Measurements from ENCODE around the gene SH3TC2. TPM values are rescaled to one million over a fixed set of nuclear protein-coding genes. Genes with fewer than 3 reads are reported as not detected.

SH3TC2 gene
- total RNA-seq, 1 donor from 2014 or later, result 0.92 TPM

DNA sequence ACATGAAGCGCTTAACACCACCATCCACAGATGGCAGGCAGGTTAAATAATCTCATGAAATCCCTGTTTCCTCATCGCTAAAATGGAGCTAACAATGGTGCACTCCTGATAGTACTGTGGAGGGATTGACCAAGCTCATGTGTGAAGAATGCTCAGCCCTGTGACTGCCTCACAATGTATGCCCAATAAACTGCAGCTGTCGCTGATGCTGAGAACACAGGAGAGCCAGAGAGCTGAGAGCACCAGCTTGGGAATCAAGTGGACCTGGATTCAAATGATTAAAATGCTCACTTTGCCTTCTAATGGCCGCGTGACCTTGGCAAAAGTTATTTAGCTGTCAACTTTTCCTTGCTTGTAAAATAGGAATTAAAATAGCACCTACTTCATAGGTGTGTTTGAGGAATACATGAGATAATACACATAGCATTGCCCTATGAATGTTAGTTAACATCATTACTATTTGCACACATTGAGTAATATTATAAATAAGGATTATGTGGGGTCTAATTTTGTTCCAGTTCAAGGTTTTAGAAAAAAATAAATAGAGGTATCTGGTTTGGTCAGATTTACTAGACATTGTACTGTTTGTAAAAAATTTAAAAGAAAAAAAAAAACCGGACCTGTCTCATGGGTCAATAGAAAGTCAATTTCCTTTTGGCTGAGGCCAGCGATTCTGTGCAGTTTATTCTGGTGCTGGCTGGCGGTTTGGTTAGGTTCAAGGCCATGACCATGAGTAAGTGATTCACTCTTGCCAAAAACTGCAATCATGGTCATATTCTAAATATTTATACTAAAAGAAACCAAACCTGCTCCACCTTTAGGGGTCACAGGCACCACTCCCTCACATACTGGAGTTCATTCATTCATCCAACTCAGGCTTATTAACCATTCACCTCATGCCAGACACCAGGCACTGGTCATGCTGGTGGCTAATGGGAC is 101.3 kb downstream of the SH3TC2 start:
- DNase-seq (no peak), ATAC-seq (no peak)
- Histone ChIP-seq H3K4me3 (no peak overlapping the region), H3K27me3 (ENCODE audit: low read depth) (no peaks in the 10 kb centered on the region), H3K27ac (no peak overlapping the region), H3K36me3 (no peaks in the 10 kb centered on the region), H3K4me1 (peaks cover 41% of the 10 kb centered on the region), H3K9me3 (no peaks in the 10 kb centered on the region)
- intact Hi-C loops (cut with DNase I), result no loop called here
- TF ChIP-seq, protein P1, sequence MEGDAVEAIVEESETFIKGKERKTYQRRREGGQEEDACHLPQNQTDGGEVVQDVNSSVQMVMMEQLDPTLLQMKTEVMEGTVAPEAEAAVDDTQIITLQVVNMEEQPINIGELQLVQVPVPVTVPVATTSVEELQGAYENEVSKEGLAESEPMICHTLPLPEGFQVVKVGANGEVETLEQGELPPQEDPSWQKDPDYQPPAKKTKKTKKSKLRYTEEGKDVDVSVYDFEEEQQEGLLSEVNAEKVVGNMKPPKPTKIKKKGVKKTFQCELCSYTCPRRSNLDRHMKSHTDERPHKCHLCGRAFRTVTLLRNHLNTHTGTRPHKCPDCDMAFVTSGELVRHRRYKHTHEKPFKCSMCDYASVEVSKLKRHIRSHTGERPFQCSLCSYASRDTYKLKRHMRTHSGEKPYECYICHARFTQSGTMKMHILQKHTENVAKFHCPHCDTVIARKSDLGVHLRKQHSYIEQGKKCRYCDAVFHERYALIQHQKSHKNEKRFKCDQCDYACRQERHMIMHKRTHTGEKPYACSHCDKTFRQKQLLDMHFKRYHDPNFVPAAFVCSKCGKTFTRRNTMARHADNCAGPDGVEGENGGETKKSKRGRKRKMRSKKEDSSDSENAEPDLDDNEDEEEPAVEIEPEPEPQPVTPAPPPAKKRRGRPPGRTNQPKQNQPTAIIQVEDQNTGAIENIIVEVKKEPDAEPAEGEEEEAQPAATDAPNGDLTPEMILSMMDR (IDR thresholded peaks at IDR 0.05), result no peak

DNA sequence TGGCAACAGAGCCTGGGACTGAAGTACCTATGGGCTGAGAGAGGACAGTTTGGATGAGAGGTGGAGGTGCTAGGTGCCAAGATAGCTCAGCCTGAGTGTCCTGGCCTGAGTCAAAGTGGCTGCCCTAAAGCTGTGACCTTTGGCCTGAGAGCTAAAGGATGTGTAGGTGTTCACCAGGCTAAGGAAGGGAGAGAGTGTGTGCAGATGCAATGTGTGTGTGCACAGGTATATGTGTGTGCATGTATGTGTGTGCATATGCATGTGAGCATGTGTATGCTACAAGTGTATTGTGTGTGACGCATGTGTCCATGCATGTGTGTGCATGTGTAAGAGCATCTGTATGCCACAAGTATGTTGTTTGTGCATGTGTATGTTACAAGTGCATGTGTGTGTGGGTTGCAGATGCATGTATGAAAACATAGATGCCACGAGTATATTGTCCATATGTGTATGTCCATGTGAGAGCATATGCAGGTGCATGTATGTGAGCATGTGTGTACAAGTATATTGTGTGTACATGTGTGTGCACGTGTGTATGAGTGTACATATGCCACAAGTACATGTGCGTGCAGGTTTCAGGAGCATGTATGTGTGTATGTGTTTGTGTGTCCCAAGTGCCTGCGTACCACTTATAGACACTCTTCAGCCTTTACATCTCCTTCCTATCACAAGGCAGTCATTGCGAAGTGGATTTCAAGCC is 102.6 kb downstream of the SH3TC2 start:
- TF ChIP-seq, protein P1 (IDR thresholded peaks at IDR 0.05), result no peak
- Histone ChIP-seq H3K36me3 (no peaks in the 10 kb centered on the region), H3K27me3 (ENCODE audit: low read depth) (no peaks in the 10 kb centered on the region), H3K27ac (no peak overlapping the region), H3K9me3 (no peaks in the 10 kb centered on the region), H3K4me3 (no peak overlapping the region), H3K4me1 (peaks cover 32% of the 10 kb centered on the region)
- no peak for DNase-seq
- no peak for ATAC-seq
- intact Hi-C loops (cut with DNase I), result no loop called here

DNA sequence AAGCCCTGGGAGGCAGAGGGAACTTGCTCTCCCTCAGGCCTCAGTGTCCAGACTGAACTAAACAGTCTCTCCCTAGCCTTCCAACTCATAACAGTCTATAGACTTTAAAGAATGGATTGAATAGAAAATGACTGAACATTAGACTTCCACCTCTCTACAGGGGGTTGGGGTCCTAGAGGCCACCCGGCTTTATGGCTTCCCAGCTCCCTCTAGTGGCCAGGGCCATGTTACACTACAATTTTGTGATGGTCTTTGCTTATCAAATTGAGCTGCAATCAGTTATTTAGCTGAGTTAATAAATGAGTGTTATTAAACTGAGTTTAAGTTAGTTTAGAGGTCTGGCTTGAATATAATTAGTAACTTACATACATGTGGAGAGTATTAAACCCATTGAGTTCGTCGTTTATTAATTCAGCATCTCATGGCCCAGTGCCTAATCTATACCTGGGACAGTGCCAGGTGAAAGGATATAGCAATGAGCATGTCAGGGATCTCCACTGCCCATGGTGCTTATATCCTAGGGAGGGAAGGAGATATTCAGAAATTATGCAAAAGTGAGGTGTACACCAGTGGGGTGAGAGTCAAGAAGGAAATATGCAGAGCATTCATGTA is 105.2 kb downstream of the SH3TC2 start:
- Histone ChIP-seq H3K4me1 (peaks cover 16% of the 10 kb centered on the region), H3K4me3 (no peak overlapping the region), H3K27ac (no peak overlapping the region), H3K36me3 (no peaks in the 10 kb centered on the region), H3K27me3 (ENCODE audit: low read depth) (no peaks in the 10 kb centered on the region), H3K9me3 (no peaks in the 10 kb centered on the region)
- TF ChIP-seq, protein P1 (IDR thresholded peaks at IDR 0.05), result peak; percentile 84
- ATAC-seq, result peak; percentile 76 to 80
- intact Hi-C loops (cut with DNase I), result no loop called here
- DNase-seq, result peak; percentile 51

DNA sequence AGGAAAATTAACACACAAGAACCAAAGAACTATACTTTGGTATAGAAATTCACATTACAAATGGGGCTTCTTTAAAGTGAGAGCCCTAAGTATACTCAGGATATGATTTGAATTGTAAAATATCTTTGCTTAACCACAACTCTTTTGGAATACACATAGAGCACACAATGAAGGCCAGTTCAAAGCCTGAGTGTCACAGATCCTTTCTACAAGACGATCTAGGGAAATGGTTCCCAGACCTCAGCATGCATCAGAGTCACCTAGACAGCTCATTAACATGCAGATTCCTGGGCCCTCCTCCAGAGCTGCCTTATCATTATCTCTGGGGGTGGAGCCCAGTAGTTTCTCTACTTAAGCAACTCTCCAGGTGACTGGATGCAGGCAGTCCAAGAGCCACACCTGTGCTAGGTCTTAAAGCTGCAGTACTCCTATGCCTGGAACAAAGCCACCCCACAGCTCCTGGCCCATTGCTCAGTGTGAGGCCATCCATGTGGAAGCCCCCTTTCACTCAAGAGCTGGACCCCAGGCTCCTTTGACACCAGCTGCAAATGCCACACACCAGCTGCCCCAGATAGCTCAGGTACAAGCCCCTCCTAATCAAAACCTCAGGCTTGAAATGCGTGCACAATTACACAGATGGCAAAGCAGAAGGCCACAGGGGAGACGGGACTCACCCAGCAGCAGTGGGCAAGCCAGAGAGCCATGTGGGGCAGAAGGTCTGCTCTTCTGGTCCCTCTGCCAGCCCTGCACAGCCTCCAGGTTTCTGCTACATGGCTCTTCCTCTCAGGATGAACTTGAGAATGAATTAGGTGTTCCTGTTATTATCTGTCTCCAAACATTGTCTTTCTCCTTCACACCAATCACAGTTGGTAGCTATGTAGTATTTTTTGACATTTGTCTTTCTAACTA is 106.1 kb downstream of the SH3TC2 start:
- intact Hi-C loops (cut with DNase I), result no loop called here
- Histone ChIP-seq H3K27ac (peak overlapping the region; percentile 21), H3K27me3 (ENCODE audit: low read depth) (no peaks in the 10 kb centered on the region), H3K4me1 (peaks cover 16% of the 10 kb centered on the region), H3K4me3 (no peak overlapping the region), H3K9me3 (no peaks in the 10 kb centered on the region), H3K36me3 (no peaks in the 10 kb centered on the region)
- DNase-seq (no peak), ATAC-seq (peak; percentile 81 to 87)
- TF ChIP-seq, protein P1 (IDR thresholded peaks at IDR 0.05), result no peak

Small RNA genes lying within 50 kb of the gene (microRNA-seq; reads per million reads assigned to microRNA genes)
- gene MIR584 (ENCODE audit: borderline number of aligned reads), result 11.6 reads per million, percentile 17 among the genes with 10 or more reads in this experiment

Other genes starting within 250 kb of the SH3TC2 start
- gene ADRB2, start 236.5 kb downstream of the SH3TC2 start, total RNA-seq, result 26.4 TPM
- gene ABLIM3, start 78.4 kb upstream of the SH3TC2 start, total RNA-seq, result 26.7 TPM
- 26.6 TPM for gene AFAP1L1, start 208.8 kb upstream of the SH3TC2 start, total RNA-seq